ENCODE data around the gene TP63. TPM values are rescaled to one million over a fixed set of nuclear protein-coding genes. Genes with fewer than 3 reads are reported as not detected.

Gene TP63
- polyA plus RNA-seq, 3 donors, result not detected

GRCh38 chr3:189868061-189868460 is 236.9 kb downstream of the TP63 start:
- no peaks in the 10 kb centered on the region for H3K4me1 Mint-ChIP-seq
- DNase-seq, result no peak
- H3K4me1 ChIP-seq (ENCODE audit: control insufficient read depth in 1 of 2, insufficient read depth in 2 of 2, low read length in 2 of 2), result no peaks in the 10 kb centered on the region
- peaks cover 0 to 2% (median 0%) of the 10 kb centered on the region in 3 donors for H3K27me3 Mint-ChIP-seq (ENCODE audit: low read depth in 3 of 3)
- H3K9me3 ChIP-seq (replicated peaks in 1 of 2; ENCODE audit: control insufficient read depth in 1 of 2, insufficient read depth in 1 of 2, low read length in 2 of 2), result peaks cover 0 to 5% of the 10 kb centered on the region in 2 donors
- H4K20me1 ChIP-seq (ENCODE audit: insufficient read depth, low read length), result no peaks in the 10 kb centered on the region
- peaks cover 0 to 12% (median 4%) of the 10 kb centered on the region in 7 donors for H3K9me3 Mint-ChIP-seq
- H3K27me3 ChIP-seq (ENCODE audit: control insufficient read depth in 2 of 2, insufficient read depth in 2 of 2, low read length in 2 of 2), result no peaks in the 10 kb centered on the region
- H3K4me3 Mint-ChIP-seq, result no peak overlapping the region
- no peak overlapping the region for H3K27ac Mint-ChIP-seq
- no peak overlapping the region for H3K4me2 ChIP-seq (replicated peaks; ENCODE audit: extremely low read depth, low read length, poor library complexity, severe bottlenecking)
- no peak for TF ChIP-seq CTCF (IDR thresholded peaks at IDR 0.05)
- H3K4me3 ChIP-seq (replicated peaks in 1 of 3; ENCODE audit: low read depth in 2 of 3, low read length in 3 of 3), result no peak overlapping the region
- intact Hi-C loops (cut with micrococcal nuclease), result no loop called here
- no peaks in the 10 kb centered on the region for H3K36me3 Mint-ChIP-seq
- no peak overlapping the region for H3K9ac ChIP-seq (ENCODE audit: insufficient read depth, low read length, poor library complexity, severe bottlenecking)
- H3K36me3 ChIP-seq (replicated peaks in 1 of 2; ENCODE audit: control insufficient read depth in 1 of 2, insufficient read depth in 2 of 2, low read length in 2 of 2), result no peaks in the 10 kb centered on the region
- H3K79me2 ChIP-seq (ENCODE audit: insufficient read depth, low read length), result no peaks in the 10 kb centered on the region
- H3K27ac ChIP-seq (ENCODE audit: low read depth in 1 of 2, low read length in 2 of 2), result no peak overlapping the region
- WGBS (ENCODE audit: insufficient coverage), result 93% methylated on average over 2 of the region's 3 CpGs
- H2AFZ ChIP-seq (ENCODE audit: insufficient read depth, low read depth, low read length, poor library complexity, severe bottlenecking), result no peak overlapping the region

GRCh38 chr3:189869165-189869564 is 238.0 kb downstream of the TP63 start:
- H4K20me1 ChIP-seq (ENCODE audit: insufficient read depth, low read length), result no peaks in the 10 kb centered on the region
- H3K27ac ChIP-seq (ENCODE audit: low read depth in 1 of 2, low read length in 2 of 2), result no peak overlapping the region
- peaks cover 0 to 8% of the 10 kb centered on the region in 2 donors for H3K9me3 ChIP-seq (replicated peaks in 1 of 2; ENCODE audit: control insufficient read depth in 1 of 2, insufficient read depth in 1 of 2, low read length in 2 of 2)
- H3K9ac ChIP-seq (ENCODE audit: insufficient read depth, low read length, poor library complexity, severe bottlenecking), result no peak overlapping the region
- Mint-ChIP-seq H3K9me3 (peaks cover 0 to 12% (median 4%) of the 10 kb centered on the region in 7 donors), H3K27ac (no peak overlapping the region), H3K4me1 (no peaks in the 10 kb centered on the region), H3K27me3 (ENCODE audit: low read depth in 3 of 3) (peaks cover 0 to 2% (median 0%) of the 10 kb centered on the region in 3 donors), H3K4me3 (no peak overlapping the region), H3K36me3 (no peaks in the 10 kb centered on the region)
- no peak for DNase-seq
- intact Hi-C loops (cut with micrococcal nuclease), result no loop called here
- no peaks in the 10 kb centered on the region for H3K79me2 ChIP-seq (ENCODE audit: insufficient read depth, low read length)
- no peak overlapping the region for H3K4me2 ChIP-seq (replicated peaks; ENCODE audit: extremely low read depth, low read length, poor library complexity, severe bottlenecking)
- no peaks in the 10 kb centered on the region for H3K4me1 ChIP-seq (ENCODE audit: control insufficient read depth in 1 of 2, insufficient read depth in 2 of 2, low read length in 2 of 2)
- no peaks in the 10 kb centered on the region for H3K27me3 ChIP-seq (ENCODE audit: control insufficient read depth in 2 of 2, insufficient read depth in 2 of 2, low read length in 2 of 2)
- no peak for TF ChIP-seq CTCF (IDR thresholded peaks at IDR 0.05)
- no peak overlapping the region for H3K4me3 ChIP-seq (replicated peaks in 1 of 3; ENCODE audit: low read depth in 2 of 3, low read length in 3 of 3)
- WGBS (ENCODE audit: insufficient coverage), result no CpG with 5 or more reads among the region's 4 CpGs
- H2AFZ ChIP-seq (ENCODE audit: insufficient read depth, low read depth, low read length, poor library complexity, severe bottlenecking), result no peak overlapping the region
- no peaks in the 10 kb centered on the region for H3K36me3 ChIP-seq (replicated peaks in 1 of 2; ENCODE audit: control insufficient read depth in 1 of 2, insufficient read depth in 2 of 2, low read length in 2 of 2)

Data from CD14-positive monocyte (primary cell).